ENCODE measurements around the gene SPRED3.

The SPRED3 gene

DNA sequence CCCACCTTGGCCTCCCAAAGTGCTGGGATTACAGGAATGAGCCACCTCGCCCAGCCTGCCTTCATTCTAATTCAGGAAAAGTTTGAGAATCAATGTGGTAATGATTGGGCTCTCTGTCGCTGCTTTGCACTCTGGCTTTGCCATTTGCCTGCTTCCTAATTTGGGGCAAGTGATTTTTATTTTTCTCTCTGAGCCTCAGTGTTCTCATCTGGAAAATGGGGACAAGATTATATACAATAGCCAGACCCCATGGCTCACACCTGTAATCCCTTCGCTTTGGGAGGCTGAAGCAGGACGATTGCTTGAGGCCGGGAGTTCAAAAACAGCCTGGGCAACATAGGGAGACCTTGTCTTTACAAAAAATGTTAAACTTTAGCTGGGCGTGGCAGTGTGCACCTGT lies 48.8 kb downstream of the SPRED3 start:
- Histone ChIP-seq H3K79me2 (ENCODE audit: insufficient read depth, low read length) (no peaks in the 10 kb centered on the region), H3K9me3 (ENCODE audit: insufficient read depth, low read length, severe bottlenecking) (no peaks in the 10 kb centered on the region)
- TF ChIP-seq, protein P1, sequence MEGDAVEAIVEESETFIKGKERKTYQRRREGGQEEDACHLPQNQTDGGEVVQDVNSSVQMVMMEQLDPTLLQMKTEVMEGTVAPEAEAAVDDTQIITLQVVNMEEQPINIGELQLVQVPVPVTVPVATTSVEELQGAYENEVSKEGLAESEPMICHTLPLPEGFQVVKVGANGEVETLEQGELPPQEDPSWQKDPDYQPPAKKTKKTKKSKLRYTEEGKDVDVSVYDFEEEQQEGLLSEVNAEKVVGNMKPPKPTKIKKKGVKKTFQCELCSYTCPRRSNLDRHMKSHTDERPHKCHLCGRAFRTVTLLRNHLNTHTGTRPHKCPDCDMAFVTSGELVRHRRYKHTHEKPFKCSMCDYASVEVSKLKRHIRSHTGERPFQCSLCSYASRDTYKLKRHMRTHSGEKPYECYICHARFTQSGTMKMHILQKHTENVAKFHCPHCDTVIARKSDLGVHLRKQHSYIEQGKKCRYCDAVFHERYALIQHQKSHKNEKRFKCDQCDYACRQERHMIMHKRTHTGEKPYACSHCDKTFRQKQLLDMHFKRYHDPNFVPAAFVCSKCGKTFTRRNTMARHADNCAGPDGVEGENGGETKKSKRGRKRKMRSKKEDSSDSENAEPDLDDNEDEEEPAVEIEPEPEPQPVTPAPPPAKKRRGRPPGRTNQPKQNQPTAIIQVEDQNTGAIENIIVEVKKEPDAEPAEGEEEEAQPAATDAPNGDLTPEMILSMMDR (IDR thresholded peaks at IDR 0.05; ENCODE audit: borderline replicate concordance, extremely low read depth, low read length, poor library complexity, severe bottlenecking), result no peak
- no peak for TF ChIP-seq EZH2 (IDR thresholded peaks at IDR 0.05; ENCODE audit: borderline replicate concordance, low read depth, low read length, severe bottlenecking)

DNA sequence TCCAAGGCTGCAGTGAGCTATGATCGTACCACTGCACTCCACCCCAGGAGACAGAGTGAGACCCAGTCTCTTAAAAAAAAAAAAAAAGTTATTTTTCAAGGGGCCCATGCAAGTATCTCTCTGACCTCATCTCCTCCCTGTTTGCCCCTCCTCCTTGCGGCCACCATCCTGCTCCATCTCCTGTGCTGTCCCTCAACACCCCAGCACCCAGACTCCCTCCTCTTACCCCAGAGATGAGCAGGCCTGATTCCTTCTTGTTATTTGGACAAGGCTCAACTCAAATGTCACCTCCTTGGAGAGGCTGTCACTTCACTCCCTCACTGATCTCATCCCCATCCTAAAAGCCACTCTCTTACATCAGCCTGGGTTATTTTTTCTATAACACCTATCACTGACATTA lies 49.4 kb downstream of the SPRED3 start:
- Histone ChIP-seq H3K27ac (ENCODE audit: low read length) (no peak overlapping the region), H4K20me1 (ENCODE audit: insufficient read depth, low read length) (peaks cover 3% of the 10 kb centered on the region; the same call in 1 of the 2 replicates), H3K4me2 (ENCODE audit: insufficient read depth, low read length) (no peak overlapping the region), H2AFZ (ENCODE audit: low read depth, low read length) (no peak overlapping the region), H3K79me2 (ENCODE audit: insufficient read depth, low read length) (no peaks in the 10 kb centered on the region), H3K36me3 (ENCODE audit: insufficient read depth, low read length) (no peaks in the 10 kb centered on the region), H3K27me3 (ENCODE audit: insufficient read depth, low read length, poor library complexity) (no peaks in the 10 kb centered on the region), H3K9ac (ENCODE audit: low read depth, low read length) (no peak overlapping the region), H3K4me3 (ENCODE audit: low read depth in 1 of 2, low read length in 2 of 2) (no peak overlapping the region), H3K4me1 (ENCODE audit: insufficient read depth, low read length) (no peaks in the 10 kb centered on the region), H3K9me3 (ENCODE audit: insufficient read depth, low read length, severe bottlenecking) (no peaks in the 10 kb centered on the region)
- DNase-seq (no peak), ATAC-seq (ENCODE audit: insufficient read depth, low read depth) (no peak)
- TF ChIP-seq, protein P1 (IDR thresholded peaks at IDR 0.05; ENCODE audit: borderline replicate concordance, extremely low read depth, low read length, poor library complexity, severe bottlenecking), result no peak
- no peak for TF ChIP-seq EZH2 (IDR thresholded peaks at IDR 0.05; ENCODE audit: borderline replicate concordance, low read depth, low read length, severe bottlenecking)

More for the DNA sequence above, 48.8 kb downstream of the SPRED3 start:
- Histone ChIP-seq H3K4me1 (ENCODE audit: insufficient read depth, low read length) (no peaks in the 10 kb centered on the region), H2AFZ (ENCODE audit: low read depth, low read length) (no peak overlapping the region), H4K20me1 (ENCODE audit: insufficient read depth, low read length) (no peaks in the 10 kb centered on the region), H3K27me3 (ENCODE audit: insufficient read depth, low read length, poor library complexity) (no peaks in the 10 kb centered on the region), H3K36me3 (ENCODE audit: insufficient read depth, low read length) (no peaks in the 10 kb centered on the region), H3K4me3 (ENCODE audit: low read depth in 1 of 2, low read length in 2 of 2) (no peak overlapping the region), H3K27ac (ENCODE audit: low read length) (no peak overlapping the region), H3K4me2 (ENCODE audit: insufficient read depth, low read length) (no peak overlapping the region), H3K9ac (ENCODE audit: low read depth, low read length) (no peak overlapping the region)
- ATAC-seq (ENCODE audit: insufficient read depth, low read depth) (no peak), DNase-seq (no peak)

DNA sequence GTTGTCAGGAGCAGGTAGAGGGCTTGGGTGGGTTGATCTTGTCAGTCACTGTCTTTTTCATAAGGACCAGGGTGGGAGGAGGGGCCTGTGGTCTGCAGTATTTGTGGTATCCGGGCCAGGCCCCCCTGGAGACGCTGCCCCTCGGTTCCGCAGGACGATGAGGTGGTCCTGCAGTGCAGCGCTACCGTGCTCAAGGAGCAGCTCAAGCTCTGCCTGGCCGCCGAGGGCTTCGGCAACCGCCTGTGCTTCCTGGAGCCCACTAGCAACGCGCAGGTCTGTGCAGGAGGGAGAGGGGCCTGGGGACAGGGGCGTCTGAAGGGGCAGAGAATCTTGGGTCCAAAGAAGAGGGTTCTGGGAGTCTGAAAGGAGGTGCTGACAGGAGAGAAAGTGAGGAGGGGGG lies 52.1 kb downstream of the SPRED3 start:
- Histone ChIP-seq H3K4me1 (ENCODE audit: insufficient read depth, low read length) (no peaks in the 10 kb centered on the region), H3K79me2 (ENCODE audit: insufficient read depth, low read length) (no peaks in the 10 kb centered on the region), H3K4me2 (ENCODE audit: insufficient read depth, low read length) (no peak overlapping the region), H2AFZ (ENCODE audit: low read depth, low read length) (no peak overlapping the region), H3K9me3 (ENCODE audit: insufficient read depth, low read length, severe bottlenecking) (no peaks in the 10 kb centered on the region), H3K27me3 (ENCODE audit: insufficient read depth, low read length, poor library complexity) (no peaks in the 10 kb centered on the region), H3K9ac (ENCODE audit: low read depth, low read length) (no peak overlapping the region), H3K36me3 (ENCODE audit: insufficient read depth, low read length) (no peaks in the 10 kb centered on the region), H3K27ac (ENCODE audit: low read length) (no peak overlapping the region), H4K20me1 (ENCODE audit: insufficient read depth, low read length) (peaks cover 4% of the 10 kb centered on the region; the same call in 1 of the 2 replicates), H3K4me3 (ENCODE audit: low read depth in 1 of 2, low read length in 2 of 2) (no peak overlapping the region)
- DNase-seq (no peak), ATAC-seq (ENCODE audit: insufficient read depth, low read depth) (no peak)
- TF ChIP-seq, protein P1 (IDR thresholded peaks at IDR 0.05; ENCODE audit: borderline replicate concordance, extremely low read depth, low read length, poor library complexity, severe bottlenecking), result no peak
- TF ChIP-seq EZH2 (IDR thresholded peaks at IDR 0.05; ENCODE audit: borderline replicate concordance, low read depth, low read length, severe bottlenecking), result no peak

Data from DND-41 (cell line).